H1 (cell line): ENCODE data around the gene PWP1. TPM values are rescaled to one million over a fixed set of nuclear protein-coding genes. Genes with fewer than 3 reads are reported as not detected.
"Not testable (repeated sequence)": the region's sequence is repeated elsewhere in the genome, so short reads cannot be mapped to it uniquely, and the experiment has no call there.

Source experiments
- CTCF ChIA-PET: fragments of 300-600 bp; sonication (Branson Sonifier 250); formaldehyde crosslinking; loops from one replicate; lab custom pipeline; 2021; ENCODE audit not compliant: partially characterized antibody; lab: Charles Lee
- POLR2A ChIA-PET: fragments of 300-600 bp; sonication (Branson Sonifier 250); formaldehyde crosslinking; loops from one replicate; lab custom pipeline; 2021; ENCODE audit warnings: inconsistent platforms; ENCODE audit not compliant: partially characterized antibody; lab: Charles Lee
- DNase-seq, 2 experiments: peaks; one replicate each; pipeline versions ENCODE4 v3.0.0 to v3.0.0-alpha.2; 2010 to 2022; ENCODE audit warnings: low spot score in 2 of 2, low read depth in 1 of 2, mixed read lengths in 1 of 2
- FAIRE-seq: peaks from 2 replicates; lab custom pipeline; 2011; peaks lifted over from hg19 to GRCh38; lab: Jason Lieb, UNC
- H2AFZ ChIP-seq: 2 replicates; pipeline ENCODE4 v1.8.1; 2012; ENCODE audit warnings: low read length, inconsistent platforms
- H2AK5ac ChIP-seq: 2 replicates; pipeline ENCODE4 v1.6.1; 2013; ENCODE audit warnings: low read depth, low read length
- H2BK120ac ChIP-seq: replicated peaks from 2 replicates; pipeline ENCODE3; 2013; ENCODE audit warnings: low read depth, low read length, inconsistent platforms
- H2BK12ac ChIP-seq: 2 replicates; pipeline ENCODE4 v1.6.1; 2013; ENCODE audit warnings: low read depth, low read length
- H2BK15ac ChIP-seq: 2 replicates; pipeline ENCODE4 v1.6.1; 2013; ENCODE audit warnings: low read length
- H2BK20ac ChIP-seq: 2 replicates; pipeline ENCODE4 v1.6.1; 2013; ENCODE audit warnings: low read length
- H2BK5ac ChIP-seq: 2 replicates; pipeline ENCODE4 v1.6.1; 2013; ENCODE audit warnings: low read depth, low read length
- H3K14ac ChIP-seq: 2 replicates; pipeline ENCODE4 v1.6.1; 2013; ENCODE audit warnings: inconsistent platforms; ENCODE audit not compliant: insufficient read length
- H3K18ac ChIP-seq: 2 replicates; pipeline ENCODE4 v1.6.1; 2013; ENCODE audit warnings: low read length; ENCODE audit errors: extremely low read depth
- H3K23ac ChIP-seq: 2 replicates; pipeline ENCODE4 v1.6.1; 2013; ENCODE audit warnings: inconsistent platforms; ENCODE audit not compliant: insufficient read length
- H3K23me2 ChIP-seq: 2 replicates; pipeline ENCODE4 v1.6.1; 2013; ENCODE audit warnings: low read depth, low read length
- H3K27ac ChIP-seq: 2 replicates; pipeline ENCODE4 v1.6.1; 2011; ENCODE audit warnings: low read depth, low read length, inconsistent platforms
- H3K27me3 ChIP-seq, 4 experiments: replicated peaks in 1 of 4; 1 replicate in 1 of 4; 2 replicates in 3 of 4; pipeline versions ENCODE4 v1.6.1 to v1.8.1; 2011 to 2013; ENCODE audit warnings: low read length in 3 of 4, mild to moderate bottlenecking in 3 of 4, inconsistent platforms in 2 of 4, mixed read lengths in 2 of 4, moderate library complexity in 1 of 4; ENCODE audit not compliant: control insufficient read depth in 3 of 4, insufficient read depth in 3 of 4; ENCODE audit errors: extremely low read depth in 1 of 4
- H3K36me3 ChIP-seq, 4 experiments: 2 replicates each; pipeline versions ENCODE4 v1.6.1 to v1.8.1; 2011 to 2013; ENCODE audit warnings: mild to moderate bottlenecking in 4 of 4, low read length in 3 of 4, moderate library complexity in 2 of 4, control low read depth in 1 of 4, inconsistent platforms in 1 of 4; ENCODE audit not compliant: insufficient read depth in 4 of 4, control insufficient read depth in 2 of 4
- H3K4ac ChIP-seq: replicated peaks from 2 replicates; pipeline ENCODE3; 2013; ENCODE audit warnings: low read length, low read depth, mixed read lengths, inconsistent platforms; ENCODE audit not compliant: insufficient read length
- H3K4me1 ChIP-seq, 4 experiments: replicated peaks in 1 of 4; 1 replicate in 1 of 4; 2 replicates in 3 of 4; pipeline versions ENCODE4 v1.6.1 to v1.8.1; 2011 to 2013; ENCODE audit warnings: low read length in 3 of 4, inconsistent platforms in 2 of 4, mixed read lengths in 1 of 4; ENCODE audit not compliant: insufficient read depth in 4 of 4, control insufficient read depth in 3 of 4
- H3K4me2 ChIP-seq, 2 experiments: 2 replicates each; pipeline versions ENCODE4 v1.6.1 to v1.8.1; 2011 to 2013; ENCODE audit warnings: low read depth in 2 of 2, low read length in 2 of 2, control low read depth in 1 of 2, inconsistent platforms in 1 of 2, mild to moderate bottlenecking in 1 of 2; ENCODE audit not compliant: insufficient read depth in 1 of 2
- H3K4me3 ChIP-seq, 4 experiments: fragments of 200-600, 300-600 bp in 1 of 4; sonication (generic), shearing (Covaris generic), sonication (Bioruptor Twin) in 1 of 4; 2 replicates each; pipeline versions ENCODE4 v1.5.1 to v1.8.1; 2011 to 2016; ENCODE audit warnings: low read length in 4 of 4, low read depth in 3 of 4, control low read depth in 2 of 4, inconsistent platforms in 2 of 4, mild to moderate bottlenecking in 2 of 4, mixed read lengths in 1 of 4, moderate library complexity in 1 of 4; ENCODE audit not compliant: insufficient read depth in 2 of 4; ENCODE audit errors: extremely low read depth in 1 of 4
- H3K56ac ChIP-seq: replicated peaks from 2 replicates; pipeline ENCODE3; 2013; ENCODE audit warnings: low read depth, mild to moderate bottlenecking, mixed read lengths, low read length, inconsistent platforms; ENCODE audit not compliant: insufficient read length
- H3K79me1 ChIP-seq: 2 replicates; pipeline ENCODE4 v1.6.1; 2013; ENCODE audit warnings: low read depth, low read length, control low read depth
- H3K79me2 ChIP-seq, 2 experiments: 2 replicates each; pipeline versions ENCODE4 v1.6.1 to v1.8.1; 2012 to 2013; ENCODE audit warnings: low read length in 2 of 2, mild to moderate bottlenecking in 2 of 2, inconsistent platforms in 1 of 2; ENCODE audit not compliant: insufficient read depth in 2 of 2, control insufficient read depth in 1 of 2
- H3K9ac ChIP-seq, 4 experiments: replicated peaks in 1 of 4; 1 replicate in 1 of 4; 2 replicates in 3 of 4; pipeline versions ENCODE4 v1.6.1 to v1.8.1; 2011 to 2013; ENCODE audit warnings: low read depth in 3 of 4, low read length in 3 of 4, control low read depth in 2 of 4, mild to moderate bottlenecking in 2 of 4, moderate library complexity in 2 of 4, inconsistent platforms in 1 of 4; ENCODE audit errors: extremely low read depth in 1 of 4
- H3K9me3 ChIP-seq, 2 experiments: 2 replicates each; pipeline versions ENCODE4 v1.6.1 to v1.8.1; 2012 to 2013; ENCODE audit warnings: mild to moderate bottlenecking in 2 of 2, moderate library complexity in 2 of 2, control low read depth in 1 of 2, inconsistent platforms in 1 of 2, low read depth in 1 of 2, low read length in 1 of 2, mixed read lengths in 1 of 2; ENCODE audit not compliant: insufficient read depth in 2 of 2
- H4K20me1 ChIP-seq, 2 experiments: replicated peaks in 1 of 2; 2 replicates each; pipeline versions ENCODE3 to v1.8.1; 2011 to 2013; ENCODE audit warnings: inconsistent platforms in 2 of 2, low read length in 2 of 2, mild to moderate bottlenecking in 1 of 2; ENCODE audit not compliant: insufficient read depth in 2 of 2, control insufficient read depth in 1 of 2
- H4K5ac ChIP-seq: 2 replicates; pipeline ENCODE4 v1.6.1; 2013; ENCODE audit warnings: low read length, low read depth, mixed read lengths, inconsistent platforms; ENCODE audit not compliant: insufficient read length
- H4K8ac ChIP-seq: 2 replicates; pipeline ENCODE4 v1.8.0; 2013; ENCODE audit warnings: mild to moderate bottlenecking, moderate library complexity, low read length, inconsistent platforms; ENCODE audit not compliant: insufficient read depth; ENCODE audit errors: extremely low read depth
- H4K91ac ChIP-seq: replicated peaks from 2 replicates; pipeline ENCODE3; 2013; ENCODE audit warnings: low read length, mixed read lengths, inconsistent platforms; ENCODE audit not compliant: insufficient read length
- WGBS, 2 experiments: shearing (Covaris generic) in 1 of 2; methylation state at CpG; one replicate each; pipeline versions ENCODE4 v1.1.6 to v1.1.7; 2013 to 2015; ENCODE audit warnings: low lambda C conversion rate in 2 of 2, mixed read lengths in 2 of 2, inconsistent platforms in 1 of 2, low coverage in 1 of 2, missing lambda C conversion rate in 1 of 2; ENCODE audit not compliant: insufficient replicate concordance in 2 of 2, insufficient coverage in 1 of 2, insufficient read length in 1 of 2; ENCODE audit errors: extremely low coverage in 1 of 2, missing lambda C conversion rate in 1 of 2; 5-methylcytosine and 5-hydroxymethylcytosine counted together
- polyA plus RNA-seq, 7 experiments: library from polyadenylated mRNA; depleted of rRNA in 3 of 7; stranded (reverse) in 5 of 7; unstranded in 2 of 7; fragments of >200 nt in 5 of 7; fragments of 200-250 nt in 2 of 7; gene quantifications; 1 replicate in 5 of 7; 2 replicates in 1 of 7; 4 replicates in 1 of 7; pipeline versions ENCODE4 v1.2.1 to v1.2.3, GENCODE V29; 2011 to 2013; ENCODE audit warnings: missing spikeins in 2 of 7, mixed read lengths in 2 of 7
- total RNA-seq: library from RNA; stranded (reverse); fragmentation: NEBNext Ultra II Directional; extraction: Animal tissue kit (Norgen Biotek cat#: 25700); gene quantifications from 2 replicates; pipeline ENCODE4 v1.2.1, GENCODE V29; 2021

Gene PWP1
- total and polyA plus RNA-seq, 2 of the 8 experiments (the other 6 are each of a cell fraction or from before 2014, with no cell fraction given), result 57.8 to 78.5 TPM

- H3K27ac ChIP-seq, H2BK12ac ChIP-seq, H2AFZ ChIP-seq, H3K4me3 ChIP-seq, H3K9me3 ChIP-seq, H3K4me1 ChIP-seq, DNase-seq, H4K5ac ChIP-seq, H4K8ac ChIP-seq, FAIRE-seq, H4K20me1 ChIP-seq, H3K23me2 ChIP-seq, H3K14ac ChIP-seq, H3K56ac ChIP-seq, H2BK20ac ChIP-seq, H2BK120ac ChIP-seq, H2BK5ac ChIP-seq, H3K4ac ChIP-seq, H3K4me2 ChIP-seq, POLR2A ChIA-PET, H4K91ac ChIP-seq, H3K18ac ChIP-seq, H3K9ac ChIP-seq, H2AK5ac ChIP-seq, H3K79me2 ChIP-seq, H2BK15ac ChIP-seq, H3K79me1 ChIP-seq, H3K27me3 ChIP-seq, H3K23ac ChIP-seq: not testable (repeated sequence)
- peaks cover 15 to 67% (median 58%) of the 10 kb centered on the region in 4 experiments for H3K36me3 ChIP-seq
- CTCF ChIA-PET, result interaction anchor here (0.7 kb wide), 1 partner anchor 27 kb away, joined by 5 read pairs; no protein-coding TSS in a partner anchor
- 89% methylated on average over 4 of the region's 5 CpGs; no CpG with 5 or more reads in 1 of the 2 experiments for WGBS, 2 experiments
Measured at GRCh38 chr12:107705522-107705921, 19.9 kb downstream of the PWP1 start.
